Bronchial epithelial cell (primary cell): ENCODE data around the gene PTPRN2. TPM values are rescaled to one million over a fixed set of nuclear protein-coding genes. Genes with fewer than 3 reads are reported as not detected.
A peak's percentile ranks its signal among the peaks of the same experiment; 100 is the strongest.

ENCODE experiments used
- DNase-seq: peaks from one replicate; pipeline ENCODE4 v3.0.0-alpha.2; 2010; ENCODE audit warnings: low read depth
- FAIRE-seq: peaks from 2 replicates; lab custom pipeline; 2011; peaks lifted over from hg19 to GRCh38; lab: Jason Lieb, UNC
- H3K27me3 ChIP-seq: 2 replicates; pipeline ENCODE4 v1.5.1; 2011; ENCODE audit warnings: low read length; ENCODE audit not compliant: control insufficient read depth, insufficient read depth
- H3K36me3 ChIP-seq: 2 replicates; pipeline ENCODE4 v1.5.1; 2011; ENCODE audit warnings: low read length; ENCODE audit not compliant: control insufficient read depth, insufficient read depth
- H3K4me3 ChIP-seq: 2 replicates; pipeline ENCODE4 v1.5.1; 2011; ENCODE audit warnings: mild to moderate bottlenecking, low read depth, low read length, control low read depth
- total RNA-seq: library from RNA; depleted of rRNA; stranded (reverse); fragments of >200 nt; gene quantifications from 2 replicates; pipeline ENCODE4 v1.2.1, GENCODE V29; 2014
- TF ChIP-seq, protein P1 (sequence below): IDR thresholded peaks from 2 replicates; pipeline ENCODE4 v1.5.1; 2011; ENCODE audit warnings: mild to moderate bottlenecking, moderate library complexity, low read length, control low read depth, inconsistent platforms; ENCODE audit not compliant: insufficient read depth, severe bottlenecking

Gene PTPRN2
- total RNA-seq, 1 donor from 2014 or later: 1.1 TPM

DNA sequence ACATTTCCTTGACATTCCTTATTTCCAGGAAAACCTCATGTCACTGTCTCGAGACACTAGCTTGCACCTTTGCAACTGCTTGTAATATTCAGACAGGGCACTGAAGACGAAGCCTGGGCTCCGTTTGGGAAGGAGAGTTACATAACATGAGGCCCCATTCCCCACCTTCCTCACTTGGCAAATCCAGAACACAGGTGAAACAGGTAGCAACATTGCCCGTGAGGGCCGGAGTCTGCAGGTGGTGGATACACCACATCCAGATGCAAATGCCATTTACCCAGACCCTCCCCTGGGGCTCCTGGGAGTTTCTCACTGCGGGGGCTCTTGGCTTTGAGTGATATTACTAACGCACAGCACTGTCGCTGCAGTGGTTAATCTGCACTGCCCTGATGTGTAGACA, 491.0 kb downstream of the PTPRN2 start:
- Histone ChIP-seq H3K4me3 (no peak overlapping the region), H3K27me3 (no peaks in the 10 kb centered on the region), H3K36me3 (no peaks in the 10 kb centered on the region)
- no peak for FAIRE-seq
- DNase-seq: no peak
- TF ChIP-seq, protein P1, sequence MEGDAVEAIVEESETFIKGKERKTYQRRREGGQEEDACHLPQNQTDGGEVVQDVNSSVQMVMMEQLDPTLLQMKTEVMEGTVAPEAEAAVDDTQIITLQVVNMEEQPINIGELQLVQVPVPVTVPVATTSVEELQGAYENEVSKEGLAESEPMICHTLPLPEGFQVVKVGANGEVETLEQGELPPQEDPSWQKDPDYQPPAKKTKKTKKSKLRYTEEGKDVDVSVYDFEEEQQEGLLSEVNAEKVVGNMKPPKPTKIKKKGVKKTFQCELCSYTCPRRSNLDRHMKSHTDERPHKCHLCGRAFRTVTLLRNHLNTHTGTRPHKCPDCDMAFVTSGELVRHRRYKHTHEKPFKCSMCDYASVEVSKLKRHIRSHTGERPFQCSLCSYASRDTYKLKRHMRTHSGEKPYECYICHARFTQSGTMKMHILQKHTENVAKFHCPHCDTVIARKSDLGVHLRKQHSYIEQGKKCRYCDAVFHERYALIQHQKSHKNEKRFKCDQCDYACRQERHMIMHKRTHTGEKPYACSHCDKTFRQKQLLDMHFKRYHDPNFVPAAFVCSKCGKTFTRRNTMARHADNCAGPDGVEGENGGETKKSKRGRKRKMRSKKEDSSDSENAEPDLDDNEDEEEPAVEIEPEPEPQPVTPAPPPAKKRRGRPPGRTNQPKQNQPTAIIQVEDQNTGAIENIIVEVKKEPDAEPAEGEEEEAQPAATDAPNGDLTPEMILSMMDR: no peak

DNA sequence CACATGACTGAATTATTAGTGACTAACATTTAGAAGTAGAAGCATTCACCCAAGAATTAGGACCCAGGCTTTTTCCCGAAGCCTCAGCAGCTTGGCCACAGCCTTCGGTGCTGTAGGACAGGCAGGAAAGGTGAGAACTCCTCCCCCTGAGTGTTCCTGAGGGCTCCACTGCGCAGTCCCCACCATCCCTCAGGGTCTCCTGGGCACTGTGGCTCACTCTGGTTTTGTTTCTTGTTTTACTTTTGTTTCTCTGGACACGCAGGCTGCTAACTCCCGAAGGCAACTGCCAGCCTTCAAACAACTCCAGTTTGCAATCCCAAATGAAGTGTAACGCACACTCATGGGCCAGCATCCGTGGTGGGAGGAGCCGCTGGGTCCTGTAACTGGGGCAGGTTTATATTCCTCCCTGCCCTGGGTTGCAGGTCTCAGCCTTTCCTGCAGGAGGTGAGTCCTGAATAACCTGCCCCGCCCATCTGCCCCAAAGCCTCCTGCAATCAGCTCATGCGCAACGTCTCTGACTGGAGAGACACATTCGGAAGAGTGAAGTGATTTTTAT, 492.9 kb downstream of the PTPRN2 start:
- no peaks in the 10 kb centered on the region for H3K36me3 ChIP-seq
- FAIRE-seq (no peak), DNase-seq (no peak)
- no peaks in the 10 kb centered on the region for H3K27me3 ChIP-seq
- no peak overlapping the region for H3K4me3 ChIP-seq
- TF ChIP-seq, protein P1: no peak

DNA sequence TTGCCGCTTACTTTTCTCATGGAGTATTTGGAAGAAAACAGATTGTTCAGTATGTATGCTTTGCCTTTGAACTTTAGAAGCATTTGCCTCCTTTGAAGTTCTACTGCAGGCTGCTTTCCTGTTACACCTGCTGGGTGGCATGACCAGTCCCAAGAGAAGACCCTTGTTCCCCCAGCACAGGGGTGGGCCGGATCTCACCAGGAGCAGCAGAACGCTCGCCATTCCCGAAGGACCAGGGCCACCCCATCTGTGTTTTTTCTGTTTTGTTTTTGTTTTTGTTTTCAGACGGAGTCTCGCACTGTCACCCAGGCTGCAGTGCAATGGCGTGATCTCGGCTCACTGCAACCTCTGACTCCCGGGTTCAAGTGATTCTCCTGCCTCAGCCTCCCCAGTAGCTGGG, 493.6 kb downstream of the PTPRN2 start:
- no peak for FAIRE-seq
- Histone ChIP-seq H3K27me3 (no peaks in the 10 kb centered on the region), H3K4me3 (no peak overlapping the region), H3K36me3 (no peaks in the 10 kb centered on the region)
- TF ChIP-seq, protein P1: no peak
- no peak for DNase-seq

DNA sequence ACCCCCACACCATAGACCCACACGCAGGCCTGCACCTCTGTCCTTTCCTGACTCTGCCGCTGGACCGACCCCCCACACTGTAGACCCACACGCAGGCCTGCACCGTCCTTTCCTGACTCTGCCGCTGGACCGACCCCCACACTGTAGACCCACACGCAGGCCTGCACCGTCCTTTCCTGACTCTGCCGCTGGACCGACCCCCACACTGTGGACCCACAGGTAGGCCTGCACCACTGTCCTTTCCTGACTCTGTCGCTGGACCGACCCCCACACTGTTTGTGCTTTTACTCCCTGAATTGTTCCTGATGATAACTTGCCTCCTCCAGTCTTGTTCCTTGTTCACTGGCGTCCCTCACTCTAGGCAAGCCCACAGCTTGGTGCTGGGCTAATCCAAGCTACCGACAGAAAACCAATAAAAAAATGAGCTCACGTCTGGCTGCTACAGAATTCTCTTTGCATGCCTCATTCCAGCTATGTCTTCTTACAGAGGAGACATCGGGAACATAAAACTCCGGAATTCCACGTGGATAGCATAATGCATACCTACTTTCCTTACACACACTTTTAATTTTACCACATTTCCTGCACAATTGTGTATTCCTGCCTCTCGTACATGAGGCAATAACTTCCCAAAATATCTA, 494.3 kb downstream of the PTPRN2 start:
- FAIRE-seq (no peak), DNase-seq (no peak)
- Histone ChIP-seq H3K4me3 (no peak overlapping the region), H3K27me3 (no peaks in the 10 kb centered on the region), H3K36me3 (no peaks in the 10 kb centered on the region)
- TF ChIP-seq, protein P1: no peak

DNA sequence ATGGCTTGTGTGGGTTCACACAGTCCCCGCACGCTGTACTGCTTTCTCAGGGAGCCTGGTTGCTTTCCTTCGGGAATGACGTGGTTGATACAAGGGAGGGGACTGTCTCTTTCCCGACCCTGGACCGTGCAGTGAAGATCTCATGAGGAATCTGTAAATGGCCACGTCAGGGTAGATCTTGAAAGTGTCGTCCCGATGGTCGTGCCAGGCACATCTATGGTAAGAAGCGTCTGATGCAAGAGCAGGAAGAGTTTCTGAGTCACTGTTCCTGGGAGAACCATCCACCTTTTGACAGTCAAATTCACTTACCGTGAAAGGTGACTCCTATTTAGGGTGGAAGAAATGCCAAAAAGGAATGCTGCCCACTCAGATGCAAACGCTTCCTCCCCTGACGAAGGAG, 500.4 kb downstream of the PTPRN2 start:
- Histone ChIP-seq H3K27me3 (no peaks in the 10 kb centered on the region), H3K36me3 (no peaks in the 10 kb centered on the region), H3K4me3 (no peak overlapping the region)
- TF ChIP-seq, protein P1: no peak
- no peak for DNase-seq
- peak; percentile 77 for FAIRE-seq
